SU-DHL-6 (cell line): ENCODE results near the gene KRTAP5-2.
A peak's percentile ranks its signal among the peaks of the same experiment; 100 is the strongest.

Experiments
- EZH2phosphoT487 ChIP-seq: fragments of 200-600 bp; sonication (generic), shearing (Covaris generic); conservative IDR thresholded peaks from 2 replicates; pipeline ENCODE4 v1.6.1; 2018; ENCODE audit warnings: mild to moderate bottlenecking, antibody characterized with exemption, low read length, moderate library complexity, mixed read lengths
- TF ChIP-seq, protein P1 (sequence below): fragments of 200-600 bp; sonication (generic); IDR thresholded peaks from one replicate; pipeline ENCODE4 v1.5.1; 2017; ENCODE audit warnings: antibody characterized with exemption, mild to moderate bottlenecking, low read length, moderate library complexity; ENCODE audit not compliant: insufficient read depth, poor library complexity, severe bottlenecking

DNA sequence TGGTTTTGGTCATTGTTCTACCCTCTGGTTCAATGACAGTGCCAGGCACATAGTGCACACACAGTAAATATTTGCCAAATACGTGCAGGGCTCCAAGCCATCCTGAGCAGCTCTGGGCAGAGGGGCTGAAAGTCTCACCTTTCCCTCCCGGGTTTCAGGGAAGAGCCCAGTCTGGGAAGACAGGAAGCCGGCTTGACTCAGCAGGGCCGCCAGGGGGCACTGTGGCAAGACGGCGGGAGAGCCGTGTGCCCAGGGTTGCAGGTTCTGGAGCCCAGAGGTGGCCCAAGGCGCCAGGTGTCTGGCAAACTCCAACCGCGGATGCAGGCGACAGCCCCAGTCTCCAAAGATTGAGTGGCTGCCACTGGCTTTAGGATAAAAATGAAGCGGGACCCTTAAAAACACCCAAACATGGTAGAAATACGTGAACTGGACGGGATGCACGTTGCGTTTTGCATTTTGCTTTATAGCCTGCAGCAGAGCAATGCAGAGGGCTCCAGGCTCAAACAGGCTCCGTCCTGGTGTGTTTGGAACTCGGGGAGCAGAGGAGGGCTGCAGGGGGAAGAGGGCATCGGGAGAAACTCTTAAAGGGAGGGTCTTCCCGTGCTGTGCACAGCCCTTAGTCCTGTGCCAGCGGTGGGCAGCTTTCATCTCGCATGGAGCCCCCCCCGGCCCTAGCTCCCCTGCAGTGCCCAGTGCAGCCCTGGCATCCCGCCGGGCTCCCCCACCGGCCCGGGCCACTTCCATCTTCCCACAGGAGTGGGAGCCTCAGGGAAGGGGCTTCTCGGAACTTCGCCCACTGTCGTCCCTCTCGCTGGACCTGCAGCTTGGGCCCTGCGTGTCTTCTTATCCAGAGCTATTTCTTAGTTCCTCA lies 42.2 kb upstream of the KRTAP5-2 start:
- TF ChIP-seq, protein P1, sequence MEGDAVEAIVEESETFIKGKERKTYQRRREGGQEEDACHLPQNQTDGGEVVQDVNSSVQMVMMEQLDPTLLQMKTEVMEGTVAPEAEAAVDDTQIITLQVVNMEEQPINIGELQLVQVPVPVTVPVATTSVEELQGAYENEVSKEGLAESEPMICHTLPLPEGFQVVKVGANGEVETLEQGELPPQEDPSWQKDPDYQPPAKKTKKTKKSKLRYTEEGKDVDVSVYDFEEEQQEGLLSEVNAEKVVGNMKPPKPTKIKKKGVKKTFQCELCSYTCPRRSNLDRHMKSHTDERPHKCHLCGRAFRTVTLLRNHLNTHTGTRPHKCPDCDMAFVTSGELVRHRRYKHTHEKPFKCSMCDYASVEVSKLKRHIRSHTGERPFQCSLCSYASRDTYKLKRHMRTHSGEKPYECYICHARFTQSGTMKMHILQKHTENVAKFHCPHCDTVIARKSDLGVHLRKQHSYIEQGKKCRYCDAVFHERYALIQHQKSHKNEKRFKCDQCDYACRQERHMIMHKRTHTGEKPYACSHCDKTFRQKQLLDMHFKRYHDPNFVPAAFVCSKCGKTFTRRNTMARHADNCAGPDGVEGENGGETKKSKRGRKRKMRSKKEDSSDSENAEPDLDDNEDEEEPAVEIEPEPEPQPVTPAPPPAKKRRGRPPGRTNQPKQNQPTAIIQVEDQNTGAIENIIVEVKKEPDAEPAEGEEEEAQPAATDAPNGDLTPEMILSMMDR = peak; percentile 100
- 0 out of 2 replicates have a peak, but pooled peaks have one; percentile 12 for TF ChIP-seq EZH2phosphoT487
